ENCODE results near the gene KCNH4.

- no peak for TF ChIP-seq POLR2AphosphoS5 (IDR thresholded peaks at IDR 0.05; ENCODE audit: low read depth, low read length)
- TF ChIP-seq TAF1 (IDR thresholded peaks at IDR 0.05; ENCODE audit: low read depth, low read length): no peak
Measured at GRCh38 chr17:42131232-42131631, 49.7 kb downstream of the KCNH4 start.

All from GM12891 (cell line).